Peyer's patch (tissue), 4 donors: ENCODE measurements around the gene TAX1BP3.

Experiments used
- POLR2A ChIP-seq, 2 donors: fragments of 450-650 bp; IDR thresholded peaks; one replicate each; pipeline ENCODE4 v1.5.1; 2017; ENCODE audit warnings: antibody characterized with exemption in 2 of 2, mild to moderate bottlenecking in 2 of 2, moderate library complexity in 2 of 2
- TF ChIP-seq, protein P1 (sequence below), 6 experiments: fragments of 450-650 bp in 4 of 6; fragments of 200-600 bp in 2 of 6; sonication (generic) in 1 of 6; IDR thresholded peaks; one replicate each; pipeline ENCODE4 v1.5.1; 2017 to 2019; ENCODE audit warnings: antibody characterized with exemption in 6 of 6, mild to moderate bottlenecking in 3 of 6, moderate library complexity in 1 of 6

GRCh38 chr17:3657588-3657869 is 10.8 kb downstream of the TAX1BP3 start:
- TF ChIP-seq POLR2A (IDR thresholded peaks at IDR 0.05) = no peak
- TF ChIP-seq, protein P1, sequence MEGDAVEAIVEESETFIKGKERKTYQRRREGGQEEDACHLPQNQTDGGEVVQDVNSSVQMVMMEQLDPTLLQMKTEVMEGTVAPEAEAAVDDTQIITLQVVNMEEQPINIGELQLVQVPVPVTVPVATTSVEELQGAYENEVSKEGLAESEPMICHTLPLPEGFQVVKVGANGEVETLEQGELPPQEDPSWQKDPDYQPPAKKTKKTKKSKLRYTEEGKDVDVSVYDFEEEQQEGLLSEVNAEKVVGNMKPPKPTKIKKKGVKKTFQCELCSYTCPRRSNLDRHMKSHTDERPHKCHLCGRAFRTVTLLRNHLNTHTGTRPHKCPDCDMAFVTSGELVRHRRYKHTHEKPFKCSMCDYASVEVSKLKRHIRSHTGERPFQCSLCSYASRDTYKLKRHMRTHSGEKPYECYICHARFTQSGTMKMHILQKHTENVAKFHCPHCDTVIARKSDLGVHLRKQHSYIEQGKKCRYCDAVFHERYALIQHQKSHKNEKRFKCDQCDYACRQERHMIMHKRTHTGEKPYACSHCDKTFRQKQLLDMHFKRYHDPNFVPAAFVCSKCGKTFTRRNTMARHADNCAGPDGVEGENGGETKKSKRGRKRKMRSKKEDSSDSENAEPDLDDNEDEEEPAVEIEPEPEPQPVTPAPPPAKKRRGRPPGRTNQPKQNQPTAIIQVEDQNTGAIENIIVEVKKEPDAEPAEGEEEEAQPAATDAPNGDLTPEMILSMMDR (IDR thresholded peaks at IDR 0.05) = no peak
